ENCODE data around the gene GLT6D1. TPM values are rescaled to one million over a fixed set of nuclear protein-coding genes. Genes with fewer than 3 reads are reported as not detected.

The GLT6D1 gene
- total and polyA plus RNA-seq, 2 of the 8 experiments (the other 6 are each of a cell fraction or from before 2014, with no cell fraction given), result 1.3 to 2.1 TPM

- H3K79me2 ChIP-seq (ENCODE audit: control insufficient read depth in 1 of 2, insufficient read depth in 2 of 2, low read length in 2 of 2), result no peaks in the 10 kb centered on the region
- H3K14ac ChIP-seq (ENCODE audit: insufficient read length), result no peak overlapping the region
- H2BK5ac ChIP-seq (ENCODE audit: low read depth, low read length), result no peak overlapping the region
- no peaks in the 10 kb centered on the region for H4K20me1 ChIP-seq (replicated peaks in 1 of 2; ENCODE audit: control insufficient read depth in 1 of 2, insufficient read depth in 2 of 2, low read length in 2 of 2)
- WGBS, 2 experiments (ENCODE audit: extremely low coverage in 1 of 2, insufficient coverage in 1 of 2, insufficient read length in 1 of 2, insufficient replicate concordance in 2 of 2, low coverage in 1 of 2, low lambda C conversion rate in 2 of 2, missing lambda C conversion rate in 1 of 2), result 100% methylated on average over 7 of the region's 8 CpGs; no CpG with 5 or more reads in 1 of the 2 experiments
- H3K4me3 ChIP-seq (ENCODE audit: extremely low read depth in 1 of 4, insufficient read depth in 2 of 4, low read depth in 3 of 4, low read length in 4 of 4), result no peak overlapping the region
- no peaks in the 10 kb centered on the region for H3K79me1 ChIP-seq (ENCODE audit: low read depth, low read length)
- no peak overlapping the region for H3K56ac ChIP-seq (replicated peaks; ENCODE audit: insufficient read length, low read depth, low read length)
- H2BK15ac ChIP-seq (ENCODE audit: low read length), result no peak overlapping the region
- no peak overlapping the region for H4K8ac ChIP-seq (ENCODE audit: extremely low read depth, insufficient read depth, low read length)
- H2BK20ac ChIP-seq (ENCODE audit: low read length), result no peak overlapping the region
- peak overlapping the region; percentile 53; the same call in 1 of the 2 replicates for H2AK5ac ChIP-seq (ENCODE audit: low read depth, low read length)
- H2AFZ ChIP-seq (ENCODE audit: low read length), result no peak overlapping the region
- peaks cover 0 to 1% (median 0%) of the 10 kb centered on the region in 4 experiments; a peak in 1 of 7 replicates for H3K4me1 ChIP-seq (replicated peaks in 1 of 4; ENCODE audit: control insufficient read depth in 3 of 4, insufficient read depth in 4 of 4, low read length in 3 of 4)
- no peak overlapping the region for H3K18ac ChIP-seq (ENCODE audit: extremely low read depth, low read length)
- CTCF ChIA-PET (ENCODE audit: partially characterized antibody), result interaction anchor here (1.1 to 5.0 kb wide), 2 partner anchors 10 to 103 kb away, joined by 3 to 59 read pairs; no protein-coding TSS in a partner anchor
- no peak overlapping the region for H3K27ac ChIP-seq (ENCODE audit: low read depth, low read length)
- peaks cover 10 to 14% of the 10 kb centered on the region in 2 experiments for H3K9me3 ChIP-seq (ENCODE audit: insufficient read depth in 2 of 2, low read depth in 1 of 2, low read length in 1 of 2)
- no peak overlapping the region for H3K23ac ChIP-seq (ENCODE audit: insufficient read length)
- no peaks in the 10 kb centered on the region; a peak in 1 of 8 replicates for H3K36me3 ChIP-seq (ENCODE audit: control insufficient read depth in 2 of 4, insufficient read depth in 4 of 4, low read length in 3 of 4)
- H4K5ac ChIP-seq (ENCODE audit: insufficient read length, low read depth, low read length), result no peak overlapping the region
- H2BK120ac ChIP-seq (replicated peaks; ENCODE audit: low read depth, low read length), result no peak overlapping the region
- H2BK12ac ChIP-seq (ENCODE audit: low read depth, low read length), result no peak overlapping the region
- no peak overlapping the region for H3K9ac ChIP-seq (replicated peaks in 1 of 4; ENCODE audit: extremely low read depth in 1 of 4, low read depth in 3 of 4, low read length in 3 of 4)
- no peak overlapping the region for H3K4me2 ChIP-seq (ENCODE audit: insufficient read depth in 1 of 2, low read depth in 2 of 2, low read length in 2 of 2)
- DNase-seq (ENCODE audit: low read depth in 1 of 2, low spot score in 2 of 2), result no peak
- FAIRE-seq, result no peak
- H3K4ac ChIP-seq (replicated peaks; ENCODE audit: insufficient read length, low read depth, low read length), result no peak overlapping the region
- peaks cover 4% of the 10 kb centered on the region; the same call in 1 of the 2 replicates for H3K23me2 ChIP-seq (ENCODE audit: low read depth, low read length)
- no peak overlapping the region for H4K91ac ChIP-seq (replicated peaks; ENCODE audit: insufficient read length, low read length)
- H3K27me3 ChIP-seq (replicated peaks in 1 of 4; ENCODE audit: control insufficient read depth in 3 of 4, extremely low read depth in 1 of 4, insufficient read depth in 3 of 4, low read length in 3 of 4), result no peaks in the 10 kb centered on the region
- POLR2A ChIA-PET (ENCODE audit: partially characterized antibody), result interaction anchor here (0.6 to 1.1 kb wide), 3 partner anchors 36 to 44 kb away, joined by 3 read pairs; no protein-coding TSS in a partner anchor
- TF ChIP-seq ZNF274 (IDR thresholded peaks at IDR 0.05; ENCODE audit: borderline replicate concordance, extremely low read depth, low read length), result no peak
- no peak for TF ChIP-seq SUZ12 (IDR thresholded peaks at IDR 0.05; ENCODE audit: low read length)
- TF ChIP-seq POLR2A (IDR thresholded peaks at IDR 0.05; ENCODE audit: control extremely low read depth in 1 of 2, low read depth in 2 of 2, low read length in 2 of 2), result no peak
- no peak for TF ChIP-seq TCF12 (IDR thresholded peaks at IDR 0.05; ENCODE audit: low read depth, low read length)
- TF ChIP-seq CHD2 (IDR thresholded peaks at IDR 0.05; ENCODE audit: low read length), result no peak
- no peak for TF ChIP-seq ATF2 (IDR thresholded peaks at IDR 0.05; ENCODE audit: low read length)
- TF ChIP-seq CREB1 (IDR thresholded peaks at IDR 0.05), result no peak
- no peak for TF ChIP-seq CBX8 (IDR thresholded peaks at IDR 0.05; ENCODE audit: borderline replicate concordance, low read depth, low read length)
- no peak for TF ChIP-seq RNF2 (IDR thresholded peaks at IDR 0.05; ENCODE audit: borderline replicate concordance, low read depth, low read length, missing control alignments, poor library complexity, severe bottlenecking)
- no peak for TF ChIP-seq CHD1 (IDR thresholded peaks at IDR 0.05; ENCODE audit: low read depth, low read length)
- TF ChIP-seq RXRA (IDR thresholded peaks at IDR 0.05; ENCODE audit: insufficient read depth, low read depth, low read length), result no peak
- no peak for TF ChIP-seq TEAD4 (IDR thresholded peaks at IDR 0.05; ENCODE audit: low read depth, low read length)
- no peak for TF ChIP-seq FOSL1 (IDR thresholded peaks at IDR 0.05; ENCODE audit: insufficient read depth, low read depth, low read length)
These were observed 26.9 kb downstream of the GLT6D1 start for GRCh38 chr9:135612437-135612836.

All from H1 (cell line).